K562 (cell line): ENCODE results near the gene UGT1A10. TPM values are rescaled to one million over a fixed set of nuclear protein-coding genes. Genes with fewer than 3 reads are reported as not detected.

Experiments used
- ATAC-seq: fragments of 200-7000 bp; cut with Tn5 transposase; 3 replicates; pipeline ENCODE4 v1.9.1; 2020; ENCODE audit warnings: moderate library complexity
- BruUV-seq: library from RNA; stranded (reverse); fragments of 400-500 nt; replicated peaks from 2 replicates; lab custom pipeline; 2021; lab: Mats Ljungman, UMichigan
- CTCF ChIA-PET: fragments of 300-600 bp; formaldehyde crosslinking; extraction: SDS; loops from one replicate; lab custom pipeline; 2021; ENCODE audit warnings: low intra/inter-chr PET ratio; lab: Yijun Ruan, JAX
- POLR2A ChIA-PET: fragments of 300-600, 350-650 bp; sonication (Branson Sonifier 250); formaldehyde crosslinking; extraction: SDS; loops from one replicate; lab custom pipeline; 2021; ENCODE audit warnings: antibody characterized with exemption, inconsistent platforms; lab: Yijun Ruan, JAX
- DNase-seq, 4 experiments: peaks; one replicate each; pipeline versions ENCODE4 v3.0.0 to v3.0.0-alpha.2; 2011 to 2018; ENCODE audit warnings: low spot score in 3 of 4, mixed read lengths in 3 of 4; ENCODE audit errors: extremely low read depth in 1 of 4
- FAIRE-seq: peaks from 2 replicates; lab custom pipeline; 2011; peaks lifted over from hg19 to GRCh38; lab: Jason Lieb, UNC
- H2AFZ ChIP-seq: 2 replicates; pipeline ENCODE4 v1.6.0; 2011; ENCODE audit warnings: low read depth, low read length, control low read depth, inconsistent platforms
- H3K27ac ChIP-seq: fragments of 200-600 bp; 3 replicates; pipeline ENCODE4 v1.8.0; 2011; ENCODE audit warnings: low read depth, mild to moderate bottlenecking, control low read depth, inconsistent platforms, low read length, moderate library complexity, mixed read lengths; ENCODE audit errors: extremely low read depth
- H3K27me3 ChIP-seq, 2 experiments: fragments of 300-600 bp in 1 of 2; 2 replicates in 1 of 2; 3 replicates in 1 of 2; pipeline versions ENCODE4 v1.6.0 to v1.8.0; 2011; ENCODE audit warnings: inconsistent platforms in 2 of 2, low read length in 2 of 2, mild to moderate bottlenecking in 1 of 2, mixed read lengths in 1 of 2, moderate library complexity in 1 of 2; ENCODE audit not compliant: control insufficient read depth in 2 of 2, insufficient read depth in 2 of 2
- H3K36me3 ChIP-seq: fragments of 300-600 bp; 3 replicates; pipeline ENCODE4 v1.8.0; 2011; ENCODE audit warnings: mild to moderate bottlenecking, low read length, inconsistent platforms; ENCODE audit not compliant: control insufficient read depth, insufficient read depth
- H3K4me1 ChIP-seq, 2 experiments: fragments of 200-600 bp in 1 of 2; replicated peaks in 1 of 2; 2 replicates in 1 of 2; 3 replicates in 1 of 2; pipeline versions ENCODE4 v1.5.1 to v1.8.0; 2011; ENCODE audit warnings: inconsistent platforms in 2 of 2, low read length in 2 of 2, mild to moderate bottlenecking in 1 of 2, mixed read lengths in 1 of 2, moderate library complexity in 1 of 2; ENCODE audit not compliant: control insufficient read depth in 2 of 2, insufficient read depth in 2 of 2
- H3K4me2 ChIP-seq: 2 replicates; pipeline ENCODE4 v1.6.1; 2011; ENCODE audit warnings: low read length, control low read depth, inconsistent platforms, mixed read lengths; ENCODE audit not compliant: insufficient read depth
- H3K4me3 ChIP-seq: fragments of 200-600 bp; sonication (generic), shearing (Covaris generic); 2 replicates; pipeline ENCODE4 v1.5.1; 2016; ENCODE audit warnings: control low read depth, inconsistent platforms
- H3K79me2 ChIP-seq: fragments of 200-600 bp; 3 replicates; pipeline ENCODE4 v1.8.0; 2011; ENCODE audit warnings: low read length, inconsistent platforms; ENCODE audit not compliant: control insufficient read depth, insufficient read depth
- H3K9ac ChIP-seq, 2 experiments: 2 replicates each; pipeline versions ENCODE4 v1.6.0 to v1.6.1; 2011; ENCODE audit warnings: low read depth in 2 of 2, low read length in 2 of 2, control low read depth in 1 of 2, inconsistent platforms in 1 of 2, mild to moderate bottlenecking in 1 of 2, mixed read lengths in 1 of 2; ENCODE audit not compliant: insufficient read depth in 1 of 2
- H3K9me1 ChIP-seq: one replicate; pipeline ENCODE4 v1.6.0; 2011; ENCODE audit warnings: inconsistent platforms, mild to moderate bottlenecking, low read length, moderate library complexity; ENCODE audit not compliant: control insufficient read depth, insufficient read depth
- H3K9me3 ChIP-seq: replicated peaks from 2 replicates; pipeline ENCODE4 v1.5.1; 2011; ENCODE audit warnings: low read depth, low read length, inconsistent platforms; ENCODE audit not compliant: control insufficient read depth, insufficient read depth
- H4K20me1 ChIP-seq: replicated peaks from 2 replicates; pipeline ENCODE4 v1.6.1; 2011; ENCODE audit warnings: low read length, inconsistent platforms, mixed read lengths; ENCODE audit not compliant: control insufficient read depth, insufficient read depth
- CEBPB ChIP-seq: fragments of 450-650 bp; IDR thresholded peaks from 2 replicates; pipeline ENCODE4 v1.6.1; 2016; ENCODE audit warnings: missing genetic modification characterization, missing compliant biosample characterization
- ESRRA ChIP-seq: fragments of 450-650 bp; IDR thresholded peaks from 2 replicates; pipeline ENCODE4 v1.6.1; 2014; ENCODE audit warnings: low read depth, mild to moderate bottlenecking, moderate library complexity, borderline replicate concordance
- JUND ChIP-seq, 2 experiments: IDR thresholded peaks; 2 replicates in 1 of 2; 3 replicates in 1 of 2; pipeline ENCODE4 v1.6.1; 2011; ENCODE audit warnings: borderline replicate concordance in 2 of 2, low read depth in 2 of 2, low read length in 2 of 2, improper control_type of control experiment in 1 of 2, missing biosample characterization in 1 of 2, missing genetic modification characterization in 1 of 2, missing genetic modification reagents in 1 of 2
- PATZ1 ChIP-seq: fragments of 250-450 bp; sonication (Bioruptor Pico); IDR thresholded peaks from 2 replicates; pipeline ENCODE4 v1.5.0; 2020; ENCODE audit warnings: mild to moderate bottlenecking, borderline replicate concordance
- SFPQ ChIP-seq: fragments of 200-400 bp; formaldehyde crosslinking; IDR thresholded peaks from 2 replicates; pipeline ENCODE4 v1.6.1; 2017; ENCODE audit warnings: mild to moderate bottlenecking, low read depth, low read length, moderate library complexity
- TBP ChIP-seq: optimal IDR thresholded peaks from 2 replicates; pipeline ENCODE3; 2011; ENCODE audit warnings: low read depth, low read length, improper control_type of control experiment
- ZNF592 ChIP-seq: fragments of 450-650 bp; IDR thresholded peaks from 2 replicates; pipeline ENCODE4 v1.6.1; 2017; ENCODE audit warnings: antibody characterized with exemption, mild to moderate bottlenecking
- ZNF655 ChIP-seq: fragments of 250-450 bp; sonication (Bioruptor Pico); IDR thresholded peaks from 2 replicates; pipeline ENCODE4 v1.5.0; 2021
- ZNF696 ChIP-seq: fragments of 250-450 bp; sonication (Bioruptor Pico); conservative IDR thresholded peaks from 2 replicates; pipeline ENCODE4 v1.4.0; 2020; ENCODE audit warnings: mild to moderate bottlenecking, moderate library complexity
- in situ Hi-C: fragments of 300-500 bp; cut with MboI; formaldehyde crosslinking; loops from 4 replicates; pipeline ENCODE4 v1.15.0; 2018; ENCODE audit warnings: inconsistent platforms, mixed read lengths
- intact Hi-C: fragments of 100-400 bp; cut with micrococcal nuclease; formaldehyde crosslinking; loops from 2 replicates; pipeline ENCODE4 v1.14.2; 2022
- polyA plus RNA-seq, 8 experiments: library from polyadenylated mRNA; depleted of rRNA in 4 of 8; stranded (reverse) in 5 of 8; unstranded in 3 of 8; fragments of >200 nt; fragmentation: Nextera tagmentation in 2 of 8; fragmentation: Illumina TruSeq in 1 of 8; extraction: Ambion mirVana in 2 of 8; extraction: Trizol in 1 of 8; gene quantifications; 2 replicates each; pipeline versions ENCODE4 v1.2.1 to v1.2.3, GENCODE V29; 2011 to 2014; ENCODE audit warnings: inconsistent platforms in 1 of 8, missing spikeins in 1 of 8
- total RNA-seq, 7 experiments: library from RNA; depleted of rRNA in 6 of 7; stranded (reverse); fragments of >200 nt in 6 of 7; fragmentation: Illumina TruSeq in 2 of 7; extraction: Trizol in 2 of 7; gene quantifications; 2 replicates each; pipeline versions ENCODE4 v1.2.1 to v1.2.3, GENCODE V29; 2011 to 2021; ENCODE audit warnings: low replicate concordance in 1 of 7

UGT1A10 gene
- total and polyA plus RNA-seq, 9 of the 15 experiments (the other 6 are each of a cell fraction or from before 2014, with no cell fraction given) = not detected

GRCh38 chr2:233756429-233757081 lies 120.3 kb downstream of the UGT1A10 start (continued):
- TF ChIP-seq SFPQ = no peak
- TF ChIP-seq, all 486 proteins: peak for 0

GRCh38 chr2:233758141-233758540 lies 121.9 kb downstream of the UGT1A10 start:
- no peaks in the 10 kb centered on the region for H3K79me2 ChIP-seq
- in situ Hi-C loops (no loop called here), intact Hi-C loops (no loop called here)
- BruUV-seq = no TSS peak
- H3K27ac ChIP-seq = no peak overlapping the region
- ATAC-seq = no peak
- FAIRE-seq = no peak
- no peak overlapping the region for H3K4me3 ChIP-seq
- no peaks in the 10 kb centered on the region for H3K36me3 ChIP-seq
- peaks cover 0 to 5% of the 10 kb centered on the region in 2 experiments; a peak in 2 of 5 replicates for H3K4me1 ChIP-seq
- no peaks in the 10 kb centered on the region for H3K9me1 ChIP-seq
- no peak for DNase-seq
- H3K9ac ChIP-seq = no peak overlapping the region
- no peak overlapping the region for H3K4me2 ChIP-seq
- ChIA-PET CTCF (no interaction called here), POLR2A (no interaction called here)
- no peaks in the 10 kb centered on the region for H3K9me3 ChIP-seq
- H3K27me3 ChIP-seq = peaks cover 0 to 17% of the 10 kb centered on the region in 2 experiments; a peak in 2 of 5 replicates
- H4K20me1 ChIP-seq = no peaks in the 10 kb centered on the region
- no peak overlapping the region for H2AFZ ChIP-seq
- TF ChIP-seq JUND (IDR thresholded peaks at IDR 0.05; ENCODE audit: borderline replicate concordance, low read depth, low read length) = no peak
- TF ChIP-seq JUND (tag; IDR thresholded peaks at IDR 0.05; ENCODE audit: borderline replicate concordance, low read depth, low read length) = no peak
- TF ChIP-seq ZNF696 = no peak
- TF ChIP-seq ZNF655 (CRISPR knock-in tag) = no peak
- no peak for TF ChIP-seq CEBPB (tag)
- no peak for TF ChIP-seq ZNF592
- no peak for TF ChIP-seq PATZ1 (CRISPR knock-in tag)
- no peak for TF ChIP-seq TBP
- TF ChIP-seq ESRRA = no peak
